Measurements from ENCODE around the gene PPARD.
"Not testable (repeated sequence)": the region's sequence is repeated elsewhere in the genome, so short reads cannot be mapped to it uniquely, and the experiment has no call there.

PPARD gene

DNA sequence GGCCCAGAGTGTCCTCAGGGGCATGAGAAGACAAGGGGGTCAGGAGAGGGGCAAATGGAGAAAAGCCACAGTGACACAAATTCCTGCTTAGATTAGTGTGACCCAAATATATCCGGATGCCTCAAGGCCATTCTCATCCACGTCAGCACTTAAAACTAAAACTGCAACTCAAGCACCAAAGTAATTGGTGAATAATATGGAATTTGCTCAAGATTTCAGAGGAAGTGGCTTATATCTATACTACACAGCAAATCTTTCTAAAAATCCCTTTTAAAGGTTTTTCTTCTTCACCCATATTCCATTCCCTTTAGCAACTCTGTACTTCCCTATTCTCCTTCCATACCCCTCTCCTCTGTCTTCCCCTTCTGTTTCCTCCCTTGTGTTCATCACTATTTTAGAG is 29.6 kb upstream of the PPARD start:
- DNase-seq = peak; percentile 68

DNA sequence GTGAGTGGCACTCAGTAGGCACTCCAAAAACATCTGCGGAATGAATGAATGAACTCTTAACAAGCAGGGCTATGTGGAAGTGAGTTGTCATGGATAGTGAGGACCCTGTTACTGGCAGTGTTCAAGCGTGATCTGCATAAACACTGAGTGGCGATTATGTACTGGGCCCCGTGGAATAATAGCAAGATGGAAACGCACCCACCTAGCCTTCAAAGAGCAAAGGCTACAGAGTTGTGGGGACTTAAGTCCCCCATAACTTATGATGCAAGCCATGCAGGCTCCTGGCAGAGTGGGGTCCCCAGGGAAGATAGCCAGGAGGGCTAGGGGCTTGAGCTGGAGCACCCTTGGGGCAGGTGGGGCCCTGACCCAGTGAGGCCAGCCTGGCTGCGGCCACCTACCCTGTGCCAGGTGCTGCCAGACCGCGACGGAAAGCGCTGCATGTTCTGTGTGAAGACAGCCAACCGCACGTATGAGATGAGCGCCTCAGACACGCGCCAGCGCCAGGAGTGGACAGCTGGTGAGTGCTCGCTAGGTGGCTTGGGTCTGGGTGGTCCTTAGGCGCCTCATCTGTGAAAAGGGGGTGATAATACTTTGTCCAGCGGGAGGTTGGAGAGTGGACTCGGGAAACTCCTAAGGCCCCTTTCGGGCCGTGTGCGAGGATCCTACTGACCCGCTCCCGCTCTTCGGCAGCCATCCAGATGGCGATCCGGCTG is 24.7 kb upstream of the PPARD start:
- DNase-seq = no peak

DNA sequence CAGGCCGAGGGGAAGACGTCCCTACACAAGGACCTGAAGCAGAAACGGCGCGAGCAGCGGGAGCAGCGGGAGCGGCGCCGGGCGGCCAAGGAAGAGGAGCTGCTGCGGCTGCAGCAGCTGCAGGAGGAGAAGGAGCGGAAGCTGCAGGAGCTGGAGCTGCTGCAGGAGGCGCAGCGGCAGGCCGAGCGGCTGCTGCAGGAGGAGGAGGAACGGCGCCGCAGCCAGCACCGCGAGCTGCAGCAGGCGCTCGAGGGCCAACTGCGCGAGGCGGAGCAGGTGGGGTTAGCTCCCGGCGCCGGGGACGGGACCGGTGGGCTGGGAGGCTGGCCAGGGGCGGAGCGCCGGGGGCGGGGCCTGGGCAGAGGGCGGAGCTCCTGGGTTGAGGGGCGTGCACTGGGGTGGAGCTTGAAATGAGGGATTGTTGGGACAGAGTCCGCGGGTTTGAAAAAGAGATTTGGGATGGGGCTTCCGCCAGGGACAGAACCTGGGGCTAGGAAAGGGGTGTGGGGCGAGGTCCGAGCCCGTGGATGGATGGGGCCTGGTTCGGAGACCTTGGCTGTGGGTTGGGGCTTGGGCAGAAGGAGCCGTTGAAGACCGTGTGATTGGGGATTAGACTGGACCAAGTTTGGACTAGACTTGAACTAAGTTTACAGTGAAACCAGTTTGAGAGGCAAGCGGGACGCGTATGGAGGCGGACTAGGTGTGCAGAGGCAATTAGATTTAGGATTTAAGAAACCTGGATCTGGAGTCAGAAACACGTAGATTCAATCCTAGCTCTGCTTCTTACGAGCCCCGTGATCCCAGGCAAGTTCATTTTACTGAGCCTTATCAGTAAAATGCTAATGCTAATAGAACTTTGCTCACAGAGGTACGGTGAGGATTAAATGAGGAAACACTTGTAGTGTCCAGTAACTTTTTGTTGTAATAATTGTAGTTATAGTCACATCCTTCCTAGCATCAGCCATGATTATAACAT is 23.9 kb upstream of the PPARD start:
- no peak for DNase-seq

DNA sequence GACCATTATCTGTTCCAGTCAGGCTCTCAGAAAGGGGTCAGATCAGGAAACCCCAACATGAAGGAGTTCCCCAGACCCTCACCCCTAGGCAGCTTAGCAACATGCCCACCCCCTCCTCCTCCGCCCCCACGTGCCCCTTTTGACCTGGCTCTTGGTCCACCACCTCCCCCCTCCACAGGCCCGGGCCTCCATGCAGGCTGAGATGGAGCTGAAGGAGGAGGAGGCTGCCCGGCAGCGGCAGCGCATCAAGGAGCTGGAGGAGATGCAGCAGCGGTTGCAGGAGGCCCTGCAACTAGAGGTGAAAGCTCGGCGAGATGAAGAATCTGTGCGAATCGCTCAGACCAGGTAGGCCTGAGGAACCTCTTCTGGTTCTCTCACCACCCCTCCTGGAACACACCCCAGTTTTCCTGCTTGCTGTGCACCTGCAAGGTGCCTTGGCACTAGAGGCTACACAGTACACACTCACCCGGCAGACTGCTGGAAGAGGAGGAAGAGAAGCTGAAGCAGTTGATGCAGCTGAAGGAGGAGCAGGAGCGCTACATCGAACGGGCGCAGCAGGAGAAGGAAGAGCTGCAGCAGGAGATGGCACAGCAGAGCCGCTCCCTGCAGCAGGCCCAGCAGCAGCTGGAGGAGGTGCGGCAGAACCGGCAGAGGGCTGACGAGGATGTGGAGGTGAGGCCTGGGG is 22.9 kb upstream of the PPARD start:
- DNase-seq = no peak

DNA sequence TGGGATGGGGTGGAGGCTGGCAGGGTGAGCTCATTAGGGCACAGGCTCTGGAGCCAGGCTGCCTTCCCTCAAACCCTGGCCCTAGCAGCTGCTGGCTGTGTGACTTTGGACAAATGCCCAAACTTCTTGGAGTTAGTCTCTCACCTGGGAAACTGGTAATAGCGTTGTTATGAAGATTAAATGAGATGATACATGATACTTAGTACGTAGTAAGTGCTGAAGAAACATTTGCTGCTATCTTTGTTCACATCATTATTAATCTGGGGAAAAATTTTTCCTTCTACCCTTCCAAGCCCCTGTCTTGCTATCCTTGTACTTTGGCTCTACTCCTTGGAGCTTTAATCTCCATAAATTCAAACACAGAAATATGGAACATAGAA is 22.3 kb upstream of the PPARD start:
- DNase-seq = no peak

DNA sequence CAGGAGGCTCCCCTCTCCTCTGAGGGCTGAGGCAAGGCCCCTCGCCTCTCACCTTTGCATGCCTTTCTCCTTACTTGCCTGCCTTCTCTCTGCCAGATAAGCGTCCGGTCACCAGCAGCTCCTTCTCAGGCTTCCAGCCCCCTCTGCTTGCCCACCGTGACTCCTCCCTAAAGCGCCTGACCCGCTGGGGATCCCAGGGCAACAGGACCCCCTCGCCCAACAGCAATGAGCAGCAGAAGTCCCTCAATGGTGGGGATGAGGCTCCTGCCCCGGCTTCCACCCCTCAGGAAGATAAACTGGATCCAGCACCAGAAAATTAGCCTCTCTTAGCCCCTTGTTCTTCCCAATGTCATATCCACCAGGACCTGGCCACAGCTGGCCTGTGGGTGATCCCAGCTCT is 21.3 kb upstream of the PPARD start:
- no peak for DNase-seq

DNA sequence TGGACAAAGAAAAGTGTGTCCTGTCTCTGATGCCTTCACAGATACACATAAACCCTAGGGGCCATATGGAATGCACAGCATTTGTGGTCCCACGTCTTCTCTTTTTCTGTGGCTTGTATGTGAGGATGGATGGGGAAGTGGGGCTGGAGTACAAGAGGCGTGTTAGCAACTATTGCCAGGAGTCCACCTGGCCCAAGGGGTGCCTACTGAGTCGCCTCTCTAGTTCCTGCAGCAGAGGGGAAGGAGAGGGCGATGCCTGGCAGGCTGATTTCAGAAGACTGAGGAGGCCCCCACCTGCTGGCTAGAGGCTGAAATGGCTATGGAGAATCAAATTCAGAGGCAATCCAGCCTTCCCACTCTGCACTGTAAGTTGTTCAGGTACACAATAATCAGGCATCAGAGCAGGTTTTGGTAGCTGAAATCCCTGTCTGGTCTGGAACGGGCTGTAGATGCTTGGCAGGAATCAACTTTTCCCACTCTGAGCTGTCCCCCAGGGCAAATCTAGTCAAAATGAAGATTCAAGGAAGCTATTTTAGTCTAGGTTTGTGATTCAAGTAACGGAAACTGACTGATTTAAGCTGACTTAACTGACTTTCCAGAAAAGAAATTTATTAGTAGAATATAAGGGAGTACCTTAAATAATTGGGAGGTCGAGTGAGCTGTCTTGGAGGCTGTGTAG is 14.9 kb upstream of the PPARD start:
- peak; percentile 70 for DNase-seq

DNA sequence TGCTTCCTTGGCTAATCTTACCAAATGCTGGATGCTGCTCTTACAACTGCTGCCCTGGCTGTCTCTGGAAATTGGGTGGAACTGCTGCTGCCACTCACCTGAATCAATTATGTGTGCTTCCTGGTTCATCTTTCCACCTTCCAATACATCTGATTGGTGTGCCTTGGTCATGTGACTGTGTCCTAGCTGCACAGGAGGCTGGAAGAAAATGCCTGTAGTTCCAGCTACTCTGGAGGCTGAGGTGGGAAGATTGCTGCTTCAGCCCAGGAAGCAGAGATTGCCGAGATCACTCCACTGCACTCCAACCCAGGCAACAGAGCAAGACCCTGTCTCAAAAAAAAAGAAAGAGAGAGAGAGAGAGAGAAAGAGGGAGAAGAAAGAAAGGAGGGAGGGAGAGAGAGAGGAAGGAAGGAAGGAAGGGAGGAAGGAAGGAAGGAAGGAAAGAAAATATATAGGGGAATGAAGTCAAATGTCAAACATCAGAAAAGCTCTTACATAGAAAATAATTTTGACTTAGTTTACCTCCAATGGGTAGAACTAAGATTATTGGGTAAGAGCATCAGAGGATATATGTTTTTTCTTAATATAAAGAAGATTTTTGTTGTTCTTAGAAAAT is 14.1 kb upstream of the PPARD start:
- DNase-seq = no peak

DNA sequence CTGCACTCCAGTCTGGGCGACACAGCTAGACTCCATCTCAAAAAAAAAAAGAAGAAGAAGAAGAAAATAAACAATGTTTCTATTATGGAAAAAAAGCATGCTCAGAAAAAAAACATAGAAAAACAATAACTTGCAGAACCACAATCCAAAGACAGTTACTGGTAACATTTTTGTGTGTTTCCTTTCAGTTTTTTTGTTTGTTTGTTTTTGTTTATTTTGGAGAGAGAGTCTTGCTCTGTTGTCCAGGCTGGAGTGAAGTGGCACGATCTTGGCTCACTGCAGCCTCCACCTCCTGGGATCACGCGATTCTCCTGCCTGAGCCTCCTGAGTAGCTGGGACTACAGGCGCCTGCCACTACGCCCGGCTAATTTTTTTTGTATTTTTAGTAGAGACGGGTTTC is 13.4 kb upstream of the PPARD start:
- not testable (repeated sequence) for DNase-seq

DNA sequence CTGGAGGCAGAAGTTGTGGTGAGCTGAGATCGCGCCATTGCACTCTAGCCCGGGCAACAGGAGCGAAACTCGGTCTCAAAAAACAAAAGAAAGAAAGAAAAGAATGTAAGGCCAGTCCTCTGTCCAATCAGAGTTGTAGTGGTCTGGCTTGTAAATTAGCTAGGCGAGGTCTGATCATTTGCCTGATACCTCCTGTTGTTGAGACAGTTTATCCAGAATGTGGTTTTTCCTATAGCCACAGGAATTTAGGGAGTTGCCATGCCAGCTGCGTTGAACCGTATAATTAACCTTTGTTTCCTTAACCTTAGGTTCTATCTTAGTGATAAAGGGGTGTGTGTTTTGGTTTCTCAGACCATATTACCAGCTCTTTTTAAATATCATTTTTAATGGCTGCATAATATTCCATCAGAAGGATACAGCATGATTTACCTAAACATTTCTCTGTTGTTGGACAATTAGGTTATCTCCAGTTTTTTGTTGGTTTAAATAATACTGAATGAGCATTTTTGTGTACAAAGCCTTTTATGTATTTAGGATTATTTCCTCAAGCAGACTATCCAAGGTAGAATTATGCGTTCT is 11.7 kb upstream of the PPARD start:
- no peak for DNase-seq

DNA sequence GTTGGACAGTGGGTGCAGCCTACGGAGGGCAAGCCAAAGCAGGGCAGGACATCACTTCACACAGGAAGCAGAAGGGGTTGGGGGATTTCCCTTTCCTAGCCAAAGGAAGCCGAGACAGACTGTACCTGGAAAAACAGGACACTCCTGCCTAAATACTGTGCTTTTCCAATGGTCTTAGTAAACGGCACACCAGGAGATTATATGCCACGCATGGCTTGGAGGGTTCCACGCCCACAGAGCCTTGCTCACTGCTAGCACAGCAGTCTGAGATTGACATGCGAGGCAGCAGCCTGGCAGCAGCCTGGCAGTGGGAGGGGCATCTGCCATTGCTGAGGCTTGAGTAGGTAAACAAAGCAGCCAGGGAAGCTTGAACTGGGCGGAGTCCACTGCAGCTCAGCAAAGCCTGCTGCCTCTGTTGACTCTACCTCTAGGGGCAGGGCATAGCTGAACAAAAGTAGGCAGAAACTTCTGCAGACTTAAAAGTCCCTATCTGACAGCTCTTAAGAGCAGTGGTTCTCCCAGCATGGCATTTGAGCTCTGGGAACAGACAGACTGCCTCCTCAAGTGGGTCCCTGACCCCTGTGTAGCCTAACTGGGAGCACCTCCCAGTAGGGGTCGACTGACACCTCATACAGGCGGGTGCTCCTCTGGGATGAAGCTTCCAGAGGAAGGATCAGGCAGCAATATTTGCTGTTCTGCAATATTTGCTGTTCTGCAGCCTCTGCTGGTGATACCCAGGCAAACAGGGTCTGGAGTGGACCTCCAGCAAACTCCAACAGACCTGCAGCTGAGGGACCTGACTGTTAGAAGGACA is 10.1 kb upstream of the PPARD start:
- DNase-seq = not testable (repeated sequence)

DNA sequence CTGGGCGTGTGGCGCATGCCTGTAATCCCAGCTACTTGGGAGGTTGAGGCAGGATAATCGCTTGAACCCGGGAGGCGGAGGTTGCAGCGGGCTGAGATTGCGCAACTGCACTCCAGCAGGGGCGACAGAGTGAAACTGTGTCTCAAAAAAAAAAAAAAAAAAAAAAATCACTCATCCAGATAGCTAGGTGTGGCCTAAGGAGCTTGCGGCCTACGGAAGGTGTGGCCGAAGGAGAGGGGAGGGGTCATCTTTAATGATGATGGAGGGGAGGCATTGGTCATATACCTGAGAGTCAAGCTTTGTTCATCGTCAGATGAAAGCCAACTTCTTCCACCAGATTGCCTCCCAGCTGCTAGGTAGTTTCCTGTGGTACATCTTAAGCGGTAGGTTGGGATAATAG is 801 bp upstream of the PPARD start:
- DNase-seq = no peak

DNA sequence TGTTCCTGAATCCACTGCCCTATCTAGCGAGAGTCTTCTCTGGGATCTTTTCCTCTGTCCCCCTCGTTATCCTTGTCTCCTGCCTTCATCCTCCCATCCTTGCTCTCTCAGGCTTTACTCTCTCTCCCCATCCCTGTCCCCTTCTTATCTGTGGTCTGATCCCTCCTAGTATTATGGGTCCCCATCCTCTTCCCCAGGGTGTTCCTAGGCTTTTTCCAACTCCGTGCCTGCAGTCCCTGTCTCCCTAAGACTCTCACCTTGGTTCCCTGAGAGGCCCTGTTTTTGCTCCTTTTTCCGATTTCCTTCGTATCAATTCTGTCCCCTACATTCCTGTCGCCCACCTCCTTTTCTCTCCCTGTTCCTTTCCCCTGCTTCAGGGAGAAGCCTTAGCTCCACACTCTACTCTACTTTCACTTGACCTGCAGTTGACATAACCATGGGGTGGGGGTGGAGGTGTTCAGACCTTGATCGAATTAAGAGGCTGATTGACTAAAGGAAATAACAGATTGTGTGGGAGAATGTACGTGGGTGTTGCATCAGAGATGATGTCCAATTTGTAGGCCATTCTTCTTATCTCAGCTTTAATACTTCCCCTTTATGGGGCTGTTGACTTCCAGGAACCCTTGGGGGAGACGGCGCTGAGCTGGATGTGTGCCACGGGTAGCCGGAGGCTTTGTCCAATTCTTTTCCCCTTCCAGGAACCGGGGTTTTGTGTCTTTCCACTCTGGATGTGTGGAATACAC is 905 bp downstream of the PPARD start:
- peak; percentile 84 for DNase-seq

DNA sequence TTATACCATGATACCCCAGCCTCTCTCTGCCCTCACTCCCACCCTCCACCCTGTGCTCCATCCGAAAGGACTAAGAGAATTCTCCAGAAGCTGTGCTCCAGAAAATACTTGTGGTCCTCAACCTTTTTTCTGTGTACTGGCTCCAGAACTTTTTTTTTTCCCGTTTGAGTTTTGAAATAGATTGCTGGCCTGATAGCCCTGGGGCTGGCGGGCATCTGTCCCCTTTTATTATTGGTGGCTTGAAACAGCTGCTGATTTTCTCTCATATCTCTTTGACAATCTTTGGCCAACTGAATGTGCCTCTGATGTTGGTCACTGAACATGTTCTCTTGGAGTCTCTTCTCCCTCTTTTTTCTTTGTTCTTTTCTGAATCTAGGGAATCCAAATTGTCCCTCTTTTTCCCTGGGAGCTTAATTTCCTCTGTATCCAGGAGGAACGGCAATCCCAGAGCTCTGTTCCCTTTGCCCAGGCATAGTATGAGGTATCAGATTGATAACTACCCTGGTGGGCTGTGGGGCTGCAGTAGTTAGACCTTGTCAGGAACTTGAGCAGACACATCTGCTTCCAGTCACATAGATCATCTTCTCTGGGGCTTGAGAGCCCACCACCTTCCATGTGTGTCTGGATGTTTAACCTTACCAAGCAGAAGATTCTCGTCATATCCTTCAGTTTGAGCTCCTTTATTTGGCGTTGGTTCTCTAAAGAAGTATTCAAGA is 1.6 kb downstream of the PPARD start:
- DNase-seq = no peak

DNA sequence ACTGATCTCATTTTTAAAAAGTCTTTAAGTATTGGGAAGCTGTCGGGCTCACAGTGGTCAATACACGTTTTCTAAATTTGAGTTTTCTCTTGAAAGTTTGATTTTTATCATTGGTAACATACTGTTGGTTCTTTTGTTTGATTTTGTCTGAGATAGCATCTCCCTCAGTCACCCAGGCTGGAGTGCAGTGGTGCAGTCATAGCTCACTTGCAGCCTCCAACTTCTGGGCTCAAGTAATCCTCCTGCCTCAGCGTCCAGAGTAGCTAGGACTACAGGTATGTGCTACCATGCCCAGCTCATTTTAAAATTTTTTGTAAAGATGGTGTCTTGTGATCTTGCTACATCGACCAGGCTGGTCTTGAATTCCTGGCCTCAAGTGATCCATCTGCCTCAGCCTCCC is 9.1 kb downstream of the PPARD start:
- no peak for DNase-seq

DNA sequence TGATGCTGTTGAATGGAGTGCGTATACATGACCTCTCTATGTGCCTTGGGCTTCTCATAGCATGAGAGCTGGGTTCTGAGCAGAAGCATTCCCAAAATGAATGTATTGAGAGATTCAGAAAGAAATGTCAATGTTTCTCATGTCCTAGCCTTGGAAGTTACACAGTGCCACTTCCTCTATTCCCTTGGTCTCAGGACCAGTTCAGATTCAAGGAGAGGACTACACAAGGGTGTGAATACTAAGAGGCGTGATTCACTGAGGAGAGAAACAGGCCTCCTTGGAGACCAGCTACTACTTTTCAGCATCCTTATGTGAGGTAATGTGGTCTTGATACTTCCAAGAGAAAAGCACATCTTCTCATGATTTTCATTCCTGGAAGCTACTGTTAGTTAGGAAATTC is 10.4 kb downstream of the PPARD start:
- DNase-seq = no peak

DNA sequence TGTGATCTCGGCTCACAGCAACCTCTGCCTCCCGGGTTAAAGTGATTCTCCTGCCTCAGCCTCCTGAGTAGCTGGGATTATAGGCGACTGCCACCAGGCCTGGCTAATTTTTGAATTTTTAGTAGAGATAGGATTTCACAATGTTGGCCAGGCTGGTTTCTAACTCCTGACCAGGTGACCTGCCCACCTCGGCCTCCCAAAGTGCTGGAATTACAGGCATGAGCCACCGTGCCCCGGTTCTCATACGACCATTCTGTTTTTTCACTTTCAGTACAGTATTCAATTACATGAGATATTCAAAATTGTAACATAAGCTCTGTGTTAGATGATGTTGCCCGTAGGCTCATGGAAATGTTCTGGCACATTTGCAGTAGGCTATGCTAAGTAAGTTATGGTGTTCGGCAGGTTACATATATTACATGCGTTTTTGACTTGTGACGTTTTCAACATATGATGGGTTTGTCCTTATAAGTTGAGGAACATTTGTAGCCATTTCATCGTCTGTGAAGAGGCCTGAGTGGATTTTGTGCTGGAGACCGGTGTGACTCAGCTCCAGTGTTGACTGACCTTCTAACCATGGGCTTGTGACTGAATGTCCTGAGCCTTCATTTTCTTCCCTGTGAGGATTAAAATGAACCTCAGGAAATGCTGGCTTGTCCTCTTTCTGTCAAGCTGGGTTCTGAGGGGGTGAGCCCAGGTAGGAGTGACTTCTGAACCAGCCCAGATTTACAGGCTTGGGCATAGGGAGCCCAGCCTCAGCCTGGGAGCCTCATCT is 12.2 kb downstream of the PPARD start:
- DNase-seq = no peak

DNA sequence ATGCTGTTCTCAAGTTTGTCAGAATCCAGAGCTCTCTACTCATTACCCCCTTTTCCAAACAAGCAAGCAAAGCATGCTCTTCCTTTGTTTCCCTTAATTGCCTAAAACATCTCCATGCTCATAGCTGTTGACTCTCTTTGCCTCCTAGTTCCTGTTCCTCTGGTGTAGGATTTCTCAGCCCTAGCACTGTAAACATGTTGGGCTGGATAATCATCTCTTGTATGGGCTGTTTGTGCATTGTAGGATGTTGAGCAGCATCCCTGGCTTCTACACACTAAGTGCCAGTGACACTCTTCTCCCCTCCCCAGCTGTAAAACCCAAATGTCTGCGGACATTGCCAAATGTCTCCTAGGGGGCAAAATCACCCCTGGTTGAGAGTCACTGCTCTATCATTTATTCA is 14.0 kb downstream of the PPARD start:
- DNase-seq = no peak

DNA sequence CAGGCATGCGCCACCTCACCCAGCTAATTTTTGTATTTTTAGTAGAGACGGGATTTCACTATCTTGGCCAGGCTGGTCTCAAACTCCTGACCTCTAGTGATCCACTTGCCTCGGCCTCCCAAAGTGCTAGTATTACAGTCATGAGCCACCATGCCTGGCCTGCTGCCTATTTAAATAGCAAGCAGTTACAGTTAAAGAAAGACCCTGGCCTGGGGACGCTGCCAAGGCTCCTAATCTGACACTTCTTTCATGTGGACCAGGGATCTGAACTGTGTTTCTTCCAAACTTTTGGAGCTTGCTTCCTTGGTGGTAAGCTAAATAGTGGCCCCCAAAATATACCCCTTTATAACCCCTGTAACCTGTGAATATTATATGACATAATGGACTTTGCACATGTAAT is 15.3 kb downstream of the PPARD start:
- DNase-seq = no peak
